ENCODE results near the gene LMAN1L. TPM values are rescaled to one million over a fixed set of nuclear protein-coding genes. Genes with fewer than 3 reads are reported as not detected.

Gene LMAN1L
- total RNA-seq, 1 experiment from 2014 or later = not detected

- Histone ChIP-seq H3K9me3 (ENCODE audit: low read length) (no peaks in the 10 kb centered on the region), H3K4me3 (ENCODE audit: low read length) (no peak overlapping the region), H4K20me1 (ENCODE audit: low read length) (no peaks in the 10 kb centered on the region), H3F3A (ENCODE audit: low read length, unreplicated experiment) (no peaks in the 10 kb centered on the region), H3K4me2 (ENCODE audit: low read length) (no peak overlapping the region), H3K36me3 (ENCODE audit: low read depth, low read length) (no peaks in the 10 kb centered on the region), H3K9ac (ENCODE audit: low read length) (no peak overlapping the region), H3K27ac (ENCODE audit: low read length) (no peak overlapping the region), H3K27me3 (ENCODE audit: low read length) (no peaks in the 10 kb centered on the region), H3K4me1 (ENCODE audit: insufficient read depth, low read length) (peaks cover 14% of the 10 kb centered on the region), H3K9me2 (replicated peaks; ENCODE audit: low read length) (no peaks in the 10 kb centered on the region), H2AFZ (ENCODE audit: low read length) (no peak overlapping the region), H3K79me2 (ENCODE audit: low read length) (0 out of 2 replicates have a peak, but pooled peaks cover 5% of the 10 kb centered on the region)
- no TSS peak for BruUV-seq (replicated peaks)
- DNase-seq (no peak), ATAC-seq (no peak)
- intact Hi-C loops (cut with micrococcal nuclease) = loop anchor here (10.0 kb wide), 1 partner anchor 60 kb away; the partner anchor contains the start of gene FAM219B
- ChIA-PET CTCF (no interaction called here), POLR2A (ENCODE audit: unreplicated experiment) (interaction anchor here (0.6 kb wide), 1 partner anchor 39 kb away, joined by 3 read pairs; no protein-coding TSS in a partner anchor)
- TF ChIP-seq EZH2 (IDR thresholded peaks at IDR 0.05; ENCODE audit: low read length, unreplicated experiment) (no peak), EZH2phosphoT487 (IDR thresholded peaks at IDR 0.05; ENCODE audit: borderline replicate concordance, low read length) (no peak), CTCF (conservative IDR thresholded peaks at IDR 0.05; ENCODE audit: low read depth, low read length) (no peak)
Observed at GRCh38 chr15:74845208-74845568, 32.6 kb downstream of the LMAN1L start.

- H2AFZ ChIP-seq (ENCODE audit: low read length) = no peak overlapping the region
- 0 out of 2 replicates have a peak, but pooled peaks cover 5% of the 10 kb centered on the region for H3K79me2 ChIP-seq (ENCODE audit: low read length)
- DNase-seq (no peak), ATAC-seq (no peak)
- ChIA-PET POLR2A (ENCODE audit: unreplicated experiment) (interaction anchor here (0.6 kb wide), 1 partner anchor 38 kb away, joined by 3 read pairs; no protein-coding TSS in a partner anchor), CTCF (no interaction called here)
- no peaks in the 10 kb centered on the region for H3K27me3 ChIP-seq (ENCODE audit: low read length)
- no TSS peak for BruUV-seq (replicated peaks)
- H3K27ac ChIP-seq (ENCODE audit: low read length) = no peak overlapping the region
- intact Hi-C loops (cut with micrococcal nuclease) = loop anchor here (10.0 kb wide), 1 partner anchor 59 kb away; the partner anchor contains the start of gene FAM219B
- TF ChIP-seq EZH2 (IDR thresholded peaks at IDR 0.05; ENCODE audit: low read length, unreplicated experiment) (no peak), EZH2phosphoT487 (IDR thresholded peaks at IDR 0.05; ENCODE audit: borderline replicate concordance, low read length) (no peak), CTCF (conservative IDR thresholded peaks at IDR 0.05; ENCODE audit: low read depth, low read length) (no peak)
- H3K4me3 ChIP-seq (ENCODE audit: low read length) = no peak overlapping the region
- no peak overlapping the region for H3K4me2 ChIP-seq (ENCODE audit: low read length)
- no peaks in the 10 kb centered on the region for H3F3A ChIP-seq (ENCODE audit: low read length, unreplicated experiment)
- no peaks in the 10 kb centered on the region for H3K36me3 ChIP-seq (ENCODE audit: low read depth, low read length)
- peaks cover 14% of the 10 kb centered on the region for H3K4me1 ChIP-seq (ENCODE audit: insufficient read depth, low read length)
- H3K9me2 ChIP-seq (replicated peaks; ENCODE audit: low read length) = no peaks in the 10 kb centered on the region
- no peaks in the 10 kb centered on the region for H4K20me1 ChIP-seq (ENCODE audit: low read length)
- H3K9me3 ChIP-seq (ENCODE audit: low read length) = no peaks in the 10 kb centered on the region
- no peak overlapping the region for H3K9ac ChIP-seq (ENCODE audit: low read length)
Observed at GRCh38 chr15:74845581-74845980, 32.9 kb downstream of the LMAN1L start.

- Histone ChIP-seq H3F3A (ENCODE audit: low read length, unreplicated experiment) (no peaks in the 10 kb centered on the region), H3K27me3 (ENCODE audit: low read length) (no peaks in the 10 kb centered on the region), H3K9me2 (replicated peaks; ENCODE audit: low read length) (no peaks in the 10 kb centered on the region), H4K20me1 (ENCODE audit: low read length) (no peaks in the 10 kb centered on the region), H3K9me3 (ENCODE audit: low read length) (no peaks in the 10 kb centered on the region), H3K4me2 (ENCODE audit: low read length) (no peak overlapping the region), H3K27ac (ENCODE audit: low read length) (no peak overlapping the region), H3K4me3 (ENCODE audit: low read length) (no peak overlapping the region), H3K9ac (ENCODE audit: low read length) (no peak overlapping the region), H3K79me2 (ENCODE audit: low read length) (no peaks in the 10 kb centered on the region), H2AFZ (ENCODE audit: low read length) (no peak overlapping the region), H3K4me1 (ENCODE audit: insufficient read depth, low read length) (peaks cover 6% of the 10 kb centered on the region; the same call in 1 of the 2 replicates), H3K36me3 (ENCODE audit: low read depth, low read length) (peaks cover 4% of the 10 kb centered on the region; the same call in 1 of the 2 replicates)
- BruUV-seq (replicated peaks) = no TSS peak
- ChIA-PET CTCF (no interaction called here), POLR2A (ENCODE audit: unreplicated experiment) (no interaction called here)
- no peak for DNase-seq
- intact Hi-C loops (cut with micrococcal nuclease) = loop anchor here (10.0 kb wide), 1 partner anchor 57 kb away; the partner anchor contains the start of gene FAM219B
- TF ChIP-seq EZH2 (IDR thresholded peaks at IDR 0.05; ENCODE audit: low read length, unreplicated experiment) = no peak
- no peak for TF ChIP-seq EZH2phosphoT487 (IDR thresholded peaks at IDR 0.05; ENCODE audit: borderline replicate concordance, low read length)
- TF ChIP-seq CTCF (conservative IDR thresholded peaks at IDR 0.05; ENCODE audit: low read depth, low read length) = no peak
- no peak for ATAC-seq
Observed at GRCh38 chr15:74847432-74847831, 34.8 kb downstream of the LMAN1L start.

All from PC-3 (cell line).